GM18868 (cell line): ENCODE results near the gene PPP1CC.
"Not testable (repeated sequence)": the region's sequence is repeated elsewhere in the genome, so short reads cannot be mapped to it uniquely, and the experiment has no call there.

Experiments
- ATAC-seq: cut with Tn5 transposase; IDR thresholded peaks from one replicate; pipeline ENCODE4 v1.9.1; 2021; ENCODE audit warnings: mild to moderate bottlenecking, moderate library complexity; ENCODE audit not compliant: unreplicated experiment

Gene PPP1CC

DNA sequence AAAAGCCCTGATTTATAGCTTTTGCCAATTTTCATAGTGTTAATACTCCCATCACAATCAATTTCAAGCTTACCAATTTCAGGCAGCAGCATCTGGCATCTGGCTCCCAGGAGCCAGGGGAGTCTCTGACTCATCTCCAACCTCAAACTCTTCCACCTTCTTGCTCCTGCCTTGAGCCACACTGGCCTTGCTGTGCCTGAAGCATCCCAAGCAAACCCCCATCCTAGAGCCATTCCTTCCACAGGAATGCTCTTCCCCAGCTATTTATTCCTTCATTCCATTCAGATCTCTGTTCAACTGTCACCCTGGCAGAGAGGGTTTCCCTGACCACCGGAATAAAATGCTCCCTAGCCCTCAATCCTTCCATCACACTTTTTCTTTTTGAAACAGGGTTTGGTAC, 13.9 kb upstream of the PPP1CC start:
- ATAC-seq = no peak

DNA sequence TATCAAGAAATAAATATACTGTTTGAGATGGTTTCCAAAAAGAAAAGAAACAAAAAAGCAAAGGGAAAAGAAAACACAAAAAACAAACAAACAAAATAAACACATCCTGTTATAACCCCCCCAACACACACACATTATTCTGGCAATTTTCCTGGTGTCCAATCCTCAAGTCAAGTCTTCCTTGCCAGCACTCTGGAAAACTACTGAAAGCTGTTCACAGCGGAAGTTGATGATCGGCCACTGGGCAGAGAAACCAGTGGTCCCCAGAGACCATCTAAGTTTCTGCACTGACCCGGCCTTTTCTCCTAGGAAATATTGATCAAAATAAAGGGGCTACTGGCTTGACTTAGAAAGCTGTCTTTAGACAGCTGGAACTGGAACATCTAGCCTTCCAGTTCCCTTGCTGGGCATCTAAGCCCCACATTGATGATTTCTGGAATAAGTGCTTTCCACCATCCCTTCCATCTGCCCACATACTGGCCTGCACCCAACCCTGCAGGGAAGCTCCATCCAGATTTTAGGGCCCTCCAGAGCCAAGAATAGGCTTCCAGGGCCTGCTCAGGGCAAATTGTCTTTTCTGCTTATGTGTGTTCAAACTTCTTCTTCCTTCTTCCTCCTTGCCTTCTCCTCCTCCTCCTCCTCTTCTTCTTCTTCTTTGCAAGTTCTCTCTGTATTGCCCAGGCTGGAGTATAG, 11.6 kb upstream of the PPP1CC start:
- ATAC-seq = no peak

DNA sequence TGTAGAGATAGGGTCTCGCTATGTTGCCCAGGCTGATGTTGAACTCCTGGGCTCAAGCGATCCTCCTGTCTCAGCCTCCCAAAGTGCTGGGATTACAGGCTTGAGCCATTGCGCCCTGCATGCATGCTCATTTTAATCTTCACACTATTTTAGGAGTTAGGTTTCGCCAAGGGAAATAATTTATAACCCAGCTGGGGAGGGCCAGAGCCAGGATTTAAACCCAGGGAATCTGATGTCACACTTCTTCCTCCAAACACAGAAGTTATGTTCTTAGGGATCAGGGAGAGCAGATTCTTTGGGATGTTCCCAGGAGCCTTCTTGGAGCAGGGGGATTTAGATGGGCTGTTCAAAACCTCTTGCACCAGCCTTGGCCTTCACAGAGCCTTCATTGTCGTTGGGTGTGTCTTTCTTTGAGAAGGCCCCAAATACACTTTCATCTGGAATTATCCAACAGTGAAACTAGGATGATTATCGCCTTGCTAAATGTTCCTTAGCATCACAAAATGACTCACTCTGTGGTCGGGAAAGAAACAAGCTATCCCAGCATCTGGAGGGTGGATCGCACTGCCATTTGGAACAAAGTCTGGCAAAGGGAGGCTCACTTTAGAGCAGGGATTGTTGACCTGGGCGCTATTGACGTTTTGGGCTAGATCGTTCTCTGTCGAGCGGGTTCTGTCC, 8.2 kb upstream of the PPP1CC start:
- no peak for ATAC-seq

DNA sequence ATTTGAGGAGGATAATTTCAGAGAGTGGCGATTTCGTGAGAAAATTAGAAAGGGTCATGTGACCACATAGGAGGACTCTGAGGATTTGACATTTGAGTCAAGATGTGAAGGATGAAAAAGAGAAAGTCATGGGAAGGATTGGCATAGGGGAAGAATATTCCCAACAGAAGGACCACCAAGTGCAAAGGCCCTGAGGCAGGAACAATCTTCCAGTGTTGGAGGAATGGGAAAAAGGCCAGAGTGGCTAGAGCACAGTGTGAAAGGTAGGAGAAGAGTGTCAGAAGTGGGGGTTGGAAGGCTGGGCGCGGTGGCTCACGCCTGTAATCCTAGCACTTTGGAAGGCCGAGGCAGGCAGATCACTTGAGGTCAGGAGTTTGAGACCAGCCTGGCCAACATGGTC, 3.9 kb upstream of the PPP1CC start:
- ATAC-seq = no peak

DNA sequence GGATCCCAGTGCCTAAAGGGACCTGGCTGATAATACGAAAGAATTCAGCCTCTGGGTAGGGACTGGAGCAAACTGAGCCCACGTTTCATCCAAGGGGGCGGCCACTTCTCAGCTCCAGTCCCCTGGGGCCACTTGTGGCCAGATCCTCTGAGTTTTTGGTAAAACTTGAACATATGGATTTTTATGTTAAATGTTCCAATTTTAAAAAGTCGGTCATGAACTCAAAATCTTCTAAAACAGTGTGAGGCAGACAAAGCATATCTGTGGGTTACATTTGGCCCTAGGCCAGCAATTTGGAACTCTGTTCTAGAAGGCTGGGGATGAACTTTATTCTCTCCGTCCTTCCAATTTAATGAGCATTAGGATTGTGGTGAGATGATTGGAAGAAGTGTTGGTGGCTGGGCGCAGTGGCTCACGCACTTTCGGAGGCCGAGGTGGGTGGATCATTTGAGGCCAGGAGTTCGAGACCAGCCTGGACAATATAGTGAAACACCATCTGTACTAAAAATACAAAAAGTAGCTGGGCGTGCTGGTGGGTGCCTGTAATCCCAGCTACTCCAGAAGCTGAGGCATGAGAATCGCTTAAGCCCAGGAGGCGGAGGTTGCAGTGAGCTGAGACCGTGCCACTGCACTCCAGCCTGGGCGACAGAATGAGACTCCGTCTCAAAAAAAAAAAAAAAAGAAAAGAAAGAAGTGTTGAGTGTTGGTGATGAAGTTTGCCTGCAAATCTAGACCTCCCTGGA, 3.0 kb upstream of the PPP1CC start:
- ATAC-seq = no peak

DNA sequence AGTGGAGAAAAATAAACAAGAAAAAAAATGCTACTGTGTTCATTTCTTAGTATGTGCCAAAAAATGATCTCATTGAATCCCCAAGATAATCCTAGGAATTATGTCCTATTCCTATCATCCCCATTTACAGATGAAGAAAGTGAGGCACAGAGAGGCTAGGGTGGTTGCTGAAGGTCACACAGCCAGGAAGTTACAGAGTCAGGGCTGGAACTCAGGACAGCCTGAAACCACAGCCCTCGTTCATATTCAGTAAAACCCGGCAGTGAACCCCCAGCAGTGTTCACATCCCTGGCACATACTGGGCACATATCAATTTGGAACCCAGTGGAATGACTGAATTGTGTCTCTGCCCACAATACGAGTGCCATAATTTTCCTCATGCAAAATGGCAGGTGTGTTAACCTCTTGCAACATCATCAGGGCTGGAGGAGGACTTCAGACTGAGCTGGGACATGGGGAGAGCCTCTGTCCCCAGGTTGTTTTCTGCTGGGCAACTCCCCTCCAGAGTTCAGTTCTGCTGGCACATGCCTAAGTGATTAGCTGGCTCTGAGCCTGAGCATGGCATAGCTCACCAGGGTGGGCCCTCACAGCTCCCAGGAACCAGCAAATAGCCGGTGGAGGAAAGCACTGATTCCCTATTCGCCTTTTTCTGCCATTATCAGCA, 2.0 kb upstream of the PPP1CC start:
- no peak for ATAC-seq

DNA sequence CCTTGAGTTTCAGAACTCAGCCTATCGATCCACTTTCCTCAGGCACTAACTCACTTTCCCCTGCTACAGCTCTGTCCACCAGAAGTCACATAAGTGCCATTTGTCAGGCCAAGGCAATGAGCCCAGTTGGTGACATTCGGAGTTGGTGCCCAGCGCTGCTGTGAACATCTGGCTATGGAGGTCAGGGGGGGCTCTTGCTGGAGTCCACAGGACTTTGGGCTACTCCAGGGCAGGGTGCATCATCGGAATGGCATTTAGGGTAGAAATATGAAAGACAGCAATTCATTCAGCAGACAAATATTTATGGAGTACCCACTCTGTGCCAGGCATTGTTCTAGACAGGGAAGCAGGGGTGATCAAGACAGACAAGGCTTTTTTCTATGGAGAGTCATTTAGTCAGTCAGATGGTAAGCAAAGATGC, 1.5 kb upstream of the PPP1CC start:
- ATAC-seq = no peak

DNA sequence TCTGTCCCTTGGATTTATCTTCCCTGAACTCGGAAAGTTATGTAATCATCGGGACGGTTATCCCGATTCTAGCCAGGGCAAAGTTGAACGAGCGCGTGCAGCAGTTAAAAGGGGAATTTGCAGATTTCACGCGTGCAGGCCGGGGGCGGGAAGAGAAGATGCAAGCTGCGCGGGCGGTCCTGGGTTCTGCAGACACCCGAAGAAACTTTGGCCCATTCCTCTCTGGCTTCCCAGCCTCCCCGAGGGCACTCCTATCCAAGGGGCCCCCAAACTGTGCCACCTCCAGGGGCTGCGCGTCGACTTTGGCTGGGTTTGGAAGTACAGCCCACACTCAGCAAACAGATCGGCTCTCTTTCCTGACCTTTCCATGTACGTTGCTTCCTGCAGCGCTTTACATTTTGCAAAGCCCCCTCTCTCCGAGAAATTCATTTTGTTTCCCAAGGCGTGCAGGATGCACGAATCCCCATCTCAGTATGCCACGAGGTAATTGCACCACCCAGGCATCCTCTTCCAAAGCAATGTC, 941 bp upstream of the PPP1CC start:
- no peak for ATAC-seq

DNA sequence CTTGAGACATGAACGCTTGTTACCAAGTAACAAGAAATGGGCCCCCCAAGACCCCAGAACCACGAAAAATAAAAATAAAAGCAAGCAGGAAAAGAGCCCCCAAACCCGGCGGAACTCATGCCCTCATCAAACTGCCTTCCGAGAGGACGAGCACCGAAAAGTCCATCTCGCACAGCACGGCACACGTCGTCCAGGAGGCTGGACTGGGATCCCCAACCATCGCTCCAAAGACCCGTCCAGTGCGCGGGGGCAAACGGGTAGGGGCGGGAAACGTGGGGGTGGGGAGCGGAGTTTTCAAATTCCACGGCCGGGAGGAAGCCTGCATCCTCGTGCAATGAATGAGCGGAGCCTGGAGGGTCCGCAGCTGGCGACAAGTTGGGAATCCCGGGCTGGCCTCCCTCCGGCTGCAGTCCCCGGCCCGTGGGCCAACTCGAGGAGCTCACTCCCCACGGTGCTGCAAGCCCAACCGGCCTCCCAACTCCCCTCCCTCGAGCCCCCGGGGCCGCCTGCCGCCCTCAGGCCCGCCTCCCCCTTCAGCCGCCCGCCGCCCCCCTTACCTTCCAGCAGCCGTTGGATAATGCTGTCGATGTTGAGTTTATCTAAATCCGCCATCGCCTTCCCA, 484 bp downstream of the PPP1CC start:
- ATAC-seq = no peak

DNA sequence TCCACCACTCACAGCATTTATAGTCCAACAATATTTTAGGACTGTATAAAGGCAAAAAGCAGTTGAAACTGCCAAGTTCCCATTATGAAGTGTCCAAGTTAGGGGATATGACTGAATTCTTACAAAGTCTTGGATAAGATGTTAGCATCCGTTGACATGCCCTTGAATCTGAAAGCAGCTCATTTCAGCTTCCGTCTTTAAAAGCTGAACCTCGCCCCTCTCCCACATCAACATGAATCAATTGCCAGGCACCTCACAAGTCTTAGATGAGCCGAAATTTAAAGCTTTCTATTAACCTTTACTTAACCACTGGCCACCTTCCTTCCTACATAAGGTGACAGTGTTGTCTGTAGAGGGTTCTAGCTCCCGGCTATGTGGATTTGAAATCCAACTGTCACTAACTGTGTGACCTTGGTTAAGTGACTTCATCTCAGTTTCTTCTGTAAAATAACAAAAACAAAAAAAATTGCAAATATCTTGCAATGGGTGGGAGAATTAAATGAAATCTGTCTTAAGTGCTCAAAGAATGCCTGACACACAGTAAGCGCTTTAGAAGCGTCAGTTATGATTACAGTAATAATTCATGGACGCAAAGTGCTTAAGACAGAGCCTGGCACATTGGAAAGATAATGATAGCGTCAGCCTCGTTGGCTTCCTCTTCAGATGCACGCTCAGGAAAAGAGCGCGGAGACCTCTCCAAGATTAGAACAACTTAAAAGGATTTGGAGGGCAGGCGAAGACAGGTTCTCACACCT, 1.2 kb downstream of the PPP1CC start:
- ATAC-seq = no peak

DNA sequence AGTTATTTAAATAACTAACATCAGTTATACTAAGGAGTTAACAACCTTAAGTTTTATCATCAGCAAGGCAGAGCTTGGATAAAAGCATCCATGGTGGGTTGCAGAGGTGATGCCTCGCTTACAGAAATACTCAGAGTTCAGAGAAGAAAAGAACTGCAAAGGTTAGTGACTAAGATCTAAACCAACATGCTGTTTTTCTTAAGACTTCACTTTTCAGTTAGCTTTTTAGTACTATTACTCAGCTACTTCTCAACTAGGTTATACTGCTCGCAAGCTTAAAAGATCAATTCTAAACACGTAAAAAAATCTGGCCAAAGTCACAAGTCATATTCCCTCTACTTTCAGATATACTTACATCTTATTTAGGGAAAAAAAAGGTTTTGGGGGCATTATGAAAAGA, 2.8 kb downstream of the PPP1CC start:
- no peak for ATAC-seq

DNA sequence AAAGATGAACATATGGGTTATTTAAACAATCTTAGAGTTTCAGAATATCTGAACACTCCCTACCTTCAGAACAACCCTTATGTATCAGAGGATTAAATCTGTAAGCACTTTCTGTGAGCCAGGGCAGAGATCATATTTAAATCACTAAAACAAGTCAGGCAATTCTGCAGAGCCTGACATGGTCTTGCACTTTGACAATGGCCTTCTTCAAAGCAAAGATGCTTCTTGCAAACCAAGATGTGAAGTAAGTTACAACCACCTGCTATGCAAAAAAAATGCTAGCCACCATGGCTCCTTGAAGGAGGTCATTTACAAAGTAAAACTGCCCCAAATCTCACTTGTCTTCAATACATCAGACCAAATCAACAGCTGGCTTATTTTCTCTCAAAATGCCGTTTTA, 3.2 kb downstream of the PPP1CC start:
- no peak for ATAC-seq

DNA sequence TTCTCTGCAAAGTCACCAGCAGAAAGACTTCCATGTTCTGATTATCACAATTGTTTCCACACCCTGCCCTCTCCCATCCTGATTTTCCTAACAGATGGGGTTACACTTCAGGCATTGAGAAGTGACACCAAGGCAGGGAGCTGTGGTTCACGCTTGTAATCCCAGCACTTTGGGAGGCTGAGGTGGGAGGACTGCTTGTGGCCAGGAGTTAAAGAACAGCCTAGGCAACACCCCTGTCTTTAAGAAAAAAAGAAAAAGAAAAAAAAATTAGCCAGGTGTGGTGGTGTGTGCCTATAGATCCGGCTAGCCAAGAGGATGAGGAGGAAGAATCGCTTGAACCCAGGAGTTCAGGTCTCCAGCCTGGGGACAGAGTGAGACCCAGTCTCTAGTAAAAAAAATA, 5.2 kb downstream of the PPP1CC start:
- no peak for ATAC-seq

DNA sequence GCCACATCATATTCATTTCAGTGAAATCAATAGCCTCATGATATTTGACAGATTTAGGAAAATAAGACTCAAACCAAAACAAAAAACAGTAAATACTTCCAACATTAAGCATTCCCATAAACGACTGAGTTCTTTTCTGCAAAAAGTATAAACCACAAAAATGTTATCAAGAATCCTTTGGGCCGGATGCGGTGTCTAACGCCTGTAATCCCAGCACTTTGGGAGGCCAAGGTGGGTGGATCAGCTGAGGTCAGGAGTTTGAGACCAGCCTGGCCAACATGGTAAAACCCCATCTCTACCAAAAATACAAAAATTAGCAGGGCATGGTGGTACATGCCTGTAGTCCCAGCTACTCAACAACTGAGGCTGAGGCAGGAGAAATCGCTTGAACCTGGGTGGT, 5.7 kb downstream of the PPP1CC start:
- not testable (repeated sequence) for ATAC-seq

DNA sequence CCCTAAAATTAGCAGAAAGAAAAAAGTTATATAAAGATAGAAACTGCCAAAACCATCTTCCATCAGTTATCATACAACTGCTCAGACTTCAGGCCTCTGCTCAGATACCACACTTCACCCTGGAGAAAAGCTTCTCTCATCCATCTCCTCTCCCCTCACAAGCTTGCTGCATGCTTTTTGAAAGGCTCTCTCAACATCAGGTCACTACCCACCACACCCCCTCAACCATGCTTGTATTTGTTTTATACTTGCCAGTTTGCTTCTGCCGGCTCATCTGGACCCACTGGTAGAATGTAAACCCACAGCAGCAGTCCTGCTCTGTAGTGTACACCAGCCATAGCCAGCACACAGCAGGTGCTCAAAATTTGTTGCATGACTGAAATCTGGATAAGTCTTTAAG, 8.8 kb downstream of the PPP1CC start:
- no peak for ATAC-seq

DNA sequence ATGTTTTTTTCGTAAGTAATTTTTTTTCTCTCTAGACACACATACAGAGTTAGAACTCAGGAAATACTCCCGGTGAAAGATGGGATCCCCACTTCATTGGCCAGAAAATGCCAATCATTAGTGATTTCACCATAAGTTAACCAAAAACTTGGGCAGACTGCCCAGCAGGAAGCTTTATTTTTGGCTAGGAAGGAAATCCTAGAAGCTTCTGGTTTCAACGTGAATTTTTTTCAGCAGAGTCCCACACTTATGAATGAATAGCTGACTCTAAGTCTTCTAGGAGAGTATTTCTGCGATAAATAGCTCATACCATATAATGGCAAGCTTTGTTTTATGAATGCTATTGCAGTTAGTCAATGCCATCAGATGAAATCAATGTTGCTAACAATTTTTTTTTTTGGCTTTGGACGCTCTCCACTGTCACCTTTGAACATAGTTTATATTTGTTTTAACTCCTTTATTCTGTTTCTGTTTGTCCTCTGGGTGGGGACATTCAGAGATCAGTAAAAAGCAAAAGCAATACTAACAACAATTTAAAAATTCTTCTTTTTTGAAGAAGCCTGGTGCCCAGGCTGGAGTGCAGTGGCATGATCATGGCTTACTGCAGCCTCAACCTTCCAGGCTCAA, 9.5 kb downstream of the PPP1CC start:
- ATAC-seq = no peak

DNA sequence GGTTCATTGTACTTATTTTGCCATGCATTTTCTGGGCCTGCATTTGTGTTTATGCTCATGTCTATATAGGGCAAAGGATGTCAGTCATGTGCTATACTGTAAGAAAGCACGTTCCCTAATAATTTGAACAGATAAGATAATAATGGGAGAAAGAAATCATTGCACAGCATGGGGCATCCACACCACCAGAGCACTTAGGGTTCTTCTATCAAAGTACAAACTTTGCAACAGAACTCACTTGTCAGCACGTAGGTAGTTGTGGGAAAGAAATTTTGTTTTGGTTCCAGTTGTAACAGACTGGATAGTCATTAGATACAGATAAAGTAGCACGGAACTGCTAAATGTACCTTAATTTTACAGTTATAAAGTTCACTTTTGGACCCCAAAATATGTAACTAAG, 10.1 kb downstream of the PPP1CC start:
- no peak for ATAC-seq

DNA sequence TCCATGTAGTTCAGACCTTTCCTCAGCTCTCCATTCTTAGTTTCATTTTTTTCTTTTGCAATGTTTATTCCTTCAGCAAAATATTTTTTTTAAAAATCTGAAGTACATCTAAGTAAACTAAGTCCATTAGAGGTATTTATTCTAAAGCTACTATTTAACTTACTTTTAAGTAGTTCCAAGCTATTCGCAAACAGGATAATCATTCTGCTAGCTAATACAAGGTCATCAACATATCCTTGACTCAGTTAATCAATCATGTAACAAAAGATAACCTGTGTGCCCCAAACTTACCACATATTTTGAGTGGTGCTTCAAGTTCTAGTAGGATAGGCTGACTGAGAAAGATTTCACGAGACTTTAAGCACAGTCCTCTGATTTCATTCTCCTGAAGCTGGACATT, 11.2 kb downstream of the PPP1CC start:
- ATAC-seq = no peak

DNA sequence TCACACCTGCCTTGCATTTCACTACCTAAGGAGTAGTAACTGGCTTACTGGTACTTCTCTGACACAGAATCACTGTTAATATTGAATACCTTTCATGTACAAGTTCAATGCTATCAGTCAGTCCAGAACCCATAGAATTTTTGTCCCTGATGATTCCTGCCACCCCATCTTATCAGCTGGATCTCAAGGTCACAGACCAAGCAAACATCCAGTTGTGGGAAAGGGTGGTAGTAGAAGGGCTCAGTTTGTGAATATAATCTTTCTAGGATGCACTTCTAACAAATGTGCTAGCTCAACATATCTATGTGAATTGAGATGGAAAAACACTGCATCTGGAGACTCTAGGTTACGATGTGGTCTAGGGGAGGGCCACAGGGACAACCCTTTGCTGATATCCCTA, 14.1 kb downstream of the PPP1CC start:
- no peak for ATAC-seq
